ENCODE data around the gene KLHL25.

The KLHL25 gene

DNA sequence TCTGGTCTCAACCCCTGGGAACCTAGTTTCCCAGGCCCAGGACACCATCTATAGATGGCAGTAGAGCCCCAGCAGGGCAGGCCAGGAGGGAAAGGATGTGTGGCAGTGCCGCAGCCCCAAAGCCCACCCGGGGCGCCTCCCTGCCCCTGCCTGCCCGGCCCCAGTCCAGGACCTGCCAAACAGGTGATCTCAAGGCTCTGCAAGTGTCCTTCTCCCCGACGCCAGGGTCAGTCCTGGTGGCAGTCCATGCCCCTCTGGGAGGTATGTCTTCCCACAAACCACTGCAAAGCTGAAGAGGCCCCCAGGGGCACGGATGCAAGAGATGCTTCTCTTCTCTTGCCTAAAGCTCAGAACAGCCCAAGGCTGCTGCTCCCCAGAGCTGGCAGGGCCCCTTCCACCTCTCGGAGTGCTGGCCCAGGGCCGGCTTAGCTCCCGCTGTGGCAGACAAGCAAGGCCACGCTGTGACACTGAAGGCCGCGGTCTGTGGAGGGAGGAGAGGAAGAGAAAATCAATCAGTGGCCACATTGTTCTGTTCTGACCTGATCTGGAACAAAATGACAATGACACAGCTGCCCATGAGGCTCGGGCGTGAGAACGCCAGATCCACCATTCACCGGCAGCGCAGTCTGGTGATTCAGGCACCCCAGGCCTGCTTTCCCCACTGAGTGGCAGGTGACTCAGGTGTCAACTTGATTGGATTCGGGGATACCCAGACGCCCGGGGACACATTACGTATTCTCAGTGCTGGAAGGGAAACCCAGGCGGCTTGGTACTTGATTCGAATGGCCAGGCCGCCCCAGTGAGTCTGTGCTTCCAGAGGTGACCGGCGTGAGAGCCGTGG, 34.0 kb downstream of the KLHL25 start:
- Histone ChIP-seq H3K4me3 (ENCODE audit: low read length in 2 of 2) (no peak overlapping the region), H3K36me3 (ENCODE audit: control insufficient read depth in 2 of 2, insufficient read depth in 2 of 2, low read length in 2 of 2) (peaks cover 0 to 4% of the 10 kb centered on the region in 2 donors), H3K4me1 (ENCODE audit: control insufficient read depth in 2 of 2, insufficient read depth in 2 of 2, low read length in 2 of 2) (no peaks in the 10 kb centered on the region), H3K27ac (ENCODE audit: low read depth in 2 of 2, low read length in 2 of 2) (no peak overlapping the region), H3K9me3 (ENCODE audit: control insufficient read depth in 2 of 2, low read length in 2 of 2) (no peaks in the 10 kb centered on the region), H3K9ac (ENCODE audit: low read depth in 1 of 2, low read length in 2 of 2) (no peak overlapping the region), H3K27me3 (ENCODE audit: control insufficient read depth in 2 of 2, insufficient read depth in 2 of 2, low read length in 2 of 2) (no peaks in the 10 kb centered on the region)

DNA sequence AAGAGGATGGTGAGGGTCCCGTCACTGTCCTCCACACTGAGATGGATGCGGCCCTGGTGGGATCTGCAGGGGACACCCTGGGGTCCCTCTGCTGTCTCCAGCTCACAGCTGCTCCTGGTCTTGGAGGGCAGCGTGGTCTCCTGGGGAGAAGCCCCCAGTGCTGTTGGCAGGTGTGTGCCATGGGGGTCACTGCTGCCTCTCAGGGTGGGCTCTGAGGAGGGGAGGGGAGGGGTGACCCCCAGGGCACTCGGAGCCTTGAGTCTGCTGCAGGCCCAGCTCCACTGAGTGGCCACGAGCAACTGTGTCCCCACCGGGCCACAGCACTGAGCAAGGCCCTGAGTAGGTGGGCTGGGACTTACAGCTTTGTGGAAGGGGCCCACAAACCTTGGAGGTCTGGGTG, 34.7 kb downstream of the KLHL25 start:
- no peak overlapping the region for H3K4me3 ChIP-seq (ENCODE audit: low read length in 2 of 2)
- H3K27ac ChIP-seq (ENCODE audit: low read depth in 2 of 2, low read length in 2 of 2) = no peak overlapping the region
- H3K9me3 ChIP-seq (ENCODE audit: control insufficient read depth in 2 of 2, low read length in 2 of 2) = no peaks in the 10 kb centered on the region
- peaks cover 0 to 4% of the 10 kb centered on the region in 2 donors for H3K36me3 ChIP-seq (ENCODE audit: control insufficient read depth in 2 of 2, insufficient read depth in 2 of 2, low read length in 2 of 2)
- no peaks in the 10 kb centered on the region for H3K4me1 ChIP-seq (ENCODE audit: control insufficient read depth in 2 of 2, insufficient read depth in 2 of 2, low read length in 2 of 2)
- no peak overlapping the region for H3K9ac ChIP-seq (ENCODE audit: low read depth in 1 of 2, low read length in 2 of 2)
- H3K27me3 ChIP-seq (ENCODE audit: control insufficient read depth in 2 of 2, insufficient read depth in 2 of 2, low read length in 2 of 2) = no peaks in the 10 kb centered on the region

DNA sequence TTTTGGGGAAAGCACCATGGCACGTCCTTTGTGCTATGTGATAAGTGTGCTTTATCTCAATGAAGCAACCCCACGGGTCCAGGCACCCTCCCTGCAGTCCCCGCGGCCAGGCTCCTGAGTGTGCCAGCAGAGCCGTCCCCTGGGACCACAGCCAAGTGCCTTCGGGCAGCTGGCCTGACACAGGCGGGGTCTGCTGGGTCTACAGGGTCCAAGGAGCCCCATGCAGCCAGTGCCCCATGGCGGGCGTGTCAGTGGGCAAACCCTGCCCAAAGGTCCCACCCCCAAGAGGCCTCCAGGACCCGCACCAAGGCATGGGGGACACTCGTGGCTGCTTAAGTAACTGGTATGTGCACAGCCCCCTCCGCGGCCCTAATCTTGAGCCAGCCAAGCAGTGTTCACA, 35.3 kb downstream of the KLHL25 start:
- H3K9me3 ChIP-seq (ENCODE audit: control insufficient read depth in 2 of 2, low read length in 2 of 2) = no peaks in the 10 kb centered on the region
- no peak overlapping the region for H3K9ac ChIP-seq (ENCODE audit: low read depth in 1 of 2, low read length in 2 of 2)
- no peaks in the 10 kb centered on the region for H3K27me3 ChIP-seq (ENCODE audit: control insufficient read depth in 2 of 2, insufficient read depth in 2 of 2, low read length in 2 of 2)
- no peaks in the 10 kb centered on the region for H3K4me1 ChIP-seq (ENCODE audit: control insufficient read depth in 2 of 2, insufficient read depth in 2 of 2, low read length in 2 of 2)
- H3K27ac ChIP-seq (ENCODE audit: low read depth in 2 of 2, low read length in 2 of 2) = no peak overlapping the region
- H3K4me3 ChIP-seq (ENCODE audit: low read length in 2 of 2) = no peak overlapping the region
- H3K36me3 ChIP-seq (ENCODE audit: control insufficient read depth in 2 of 2, insufficient read depth in 2 of 2, low read length in 2 of 2) = peaks cover 0 to 4% of the 10 kb centered on the region in 2 donors

DNA sequence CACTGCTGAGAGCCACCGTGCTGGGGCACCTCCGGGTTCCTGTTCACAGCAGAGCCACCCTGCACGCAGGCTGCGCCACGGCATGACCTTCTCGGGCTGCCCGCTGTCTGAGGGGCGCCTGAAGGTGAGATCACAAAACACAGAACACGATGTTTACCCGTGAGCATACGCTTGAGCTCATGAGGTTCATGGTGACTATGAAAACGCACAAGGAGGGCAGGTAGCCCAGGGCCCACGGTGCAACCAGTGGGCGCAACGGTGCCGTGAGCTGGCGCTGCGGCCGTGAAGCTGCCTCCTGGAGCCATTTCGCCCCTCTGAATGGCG, 36.1 kb downstream of the KLHL25 start:
- H3K27ac ChIP-seq (ENCODE audit: low read depth in 2 of 2, low read length in 2 of 2) = no peak overlapping the region
- H3K9me3 ChIP-seq (ENCODE audit: control insufficient read depth in 2 of 2, low read length in 2 of 2) = no peaks in the 10 kb centered on the region
- H3K36me3 ChIP-seq (ENCODE audit: control insufficient read depth in 2 of 2, insufficient read depth in 2 of 2, low read length in 2 of 2) = peaks cover 0 to 4% of the 10 kb centered on the region in 2 donors
- H3K9ac ChIP-seq (ENCODE audit: low read depth in 1 of 2, low read length in 2 of 2) = no peak overlapping the region
- no peaks in the 10 kb centered on the region for H3K4me1 ChIP-seq (ENCODE audit: control insufficient read depth in 2 of 2, insufficient read depth in 2 of 2, low read length in 2 of 2)
- no peaks in the 10 kb centered on the region for H3K27me3 ChIP-seq (ENCODE audit: control insufficient read depth in 2 of 2, insufficient read depth in 2 of 2, low read length in 2 of 2)
- no peak overlapping the region for H3K4me3 ChIP-seq (ENCODE audit: low read length in 2 of 2)

DNA sequence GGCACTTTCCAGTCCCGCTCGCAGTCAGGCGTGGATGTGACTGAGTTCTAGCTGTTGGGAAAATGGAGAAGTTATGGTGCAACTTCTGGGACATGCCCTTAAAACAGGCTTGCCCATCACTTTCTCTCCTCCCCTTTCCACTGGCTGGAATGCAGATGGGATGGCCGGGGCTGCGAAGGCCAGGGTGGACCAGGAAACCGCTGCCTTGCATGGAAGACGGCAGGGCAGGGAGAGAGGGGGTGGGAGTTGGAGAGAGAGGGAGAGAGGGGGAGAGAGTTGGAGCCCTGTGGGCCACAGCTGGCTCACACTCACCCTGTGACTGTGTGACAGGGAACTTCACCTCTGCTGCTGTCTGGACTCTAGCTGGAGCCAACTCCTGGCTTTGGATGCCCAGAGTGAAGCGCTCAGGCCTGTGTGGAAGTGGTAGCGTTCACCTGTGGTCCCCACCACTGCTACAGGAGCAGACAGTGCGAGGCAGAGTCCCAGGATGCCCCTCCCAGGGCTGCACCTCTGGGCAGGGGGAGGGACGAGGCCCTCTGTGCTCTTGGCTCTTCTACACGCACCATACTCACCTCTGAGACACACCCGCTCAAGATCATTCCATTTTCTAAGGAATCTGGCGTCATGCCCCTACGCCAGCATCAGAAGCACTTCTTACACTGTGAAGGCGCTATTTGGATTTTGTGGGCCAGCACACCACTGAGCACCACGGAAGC, 36.6 kb downstream of the KLHL25 start:
- Histone ChIP-seq H3K27ac (ENCODE audit: low read depth in 2 of 2, low read length in 2 of 2) (no peak overlapping the region), H3K9me3 (ENCODE audit: control insufficient read depth in 2 of 2, low read length in 2 of 2) (no peaks in the 10 kb centered on the region), H3K36me3 (ENCODE audit: control insufficient read depth in 2 of 2, insufficient read depth in 2 of 2, low read length in 2 of 2) (peaks cover 0 to 4% of the 10 kb centered on the region in 2 donors), H3K4me3 (ENCODE audit: low read length in 2 of 2) (no peak overlapping the region), H3K27me3 (ENCODE audit: control insufficient read depth in 2 of 2, insufficient read depth in 2 of 2, low read length in 2 of 2) (no peaks in the 10 kb centered on the region), H3K9ac (ENCODE audit: low read depth in 1 of 2, low read length in 2 of 2) (no peak overlapping the region), H3K4me1 (ENCODE audit: control insufficient read depth in 2 of 2, insufficient read depth in 2 of 2, low read length in 2 of 2) (no peaks in the 10 kb centered on the region)

DNA sequence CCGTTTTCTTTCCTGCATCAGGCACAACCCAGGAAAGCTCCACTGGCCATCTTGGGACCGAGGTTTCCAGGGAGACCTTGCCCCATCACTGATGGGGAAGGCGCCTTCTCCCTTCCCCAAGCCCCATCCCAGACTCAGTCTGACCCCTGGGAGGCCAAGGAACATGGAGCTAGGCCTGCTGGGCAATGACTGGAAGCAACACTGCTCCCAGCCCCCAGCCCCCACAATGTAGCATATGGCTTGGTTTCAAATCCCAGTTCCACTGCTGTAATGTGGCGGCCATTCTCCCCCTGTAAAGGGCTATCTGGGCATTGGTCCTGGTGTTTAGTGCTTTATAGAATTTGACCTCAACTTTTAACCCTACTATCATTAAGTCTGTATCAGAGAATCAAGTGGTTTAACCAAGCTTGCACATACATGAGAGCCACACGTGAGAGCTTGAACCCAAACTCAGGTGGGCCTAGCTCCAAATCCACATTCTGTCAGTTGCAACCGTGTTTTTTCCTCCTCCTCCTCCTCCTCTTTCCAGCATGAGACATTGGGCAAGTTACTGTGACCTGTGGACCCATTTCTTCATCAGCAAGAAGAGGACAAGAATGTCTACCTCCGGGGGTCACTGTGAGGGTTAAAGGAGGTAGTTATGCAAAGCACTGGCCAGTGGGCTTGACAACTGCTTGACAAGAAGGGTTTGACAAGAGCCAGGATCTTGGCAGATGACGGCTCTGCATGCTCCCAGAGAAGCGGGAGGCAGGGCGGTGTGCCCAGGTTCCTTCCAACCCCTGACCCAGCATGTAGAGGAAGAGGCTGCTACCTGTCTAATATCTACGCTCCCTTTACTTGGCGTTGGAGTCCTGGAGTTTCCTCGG, 37.4 kb downstream of the KLHL25 start:
- no peak overlapping the region for H3K27ac ChIP-seq (ENCODE audit: low read depth in 2 of 2, low read length in 2 of 2)
- no peaks in the 10 kb centered on the region for H3K27me3 ChIP-seq (ENCODE audit: control insufficient read depth in 2 of 2, insufficient read depth in 2 of 2, low read length in 2 of 2)
- H3K9ac ChIP-seq (ENCODE audit: low read depth in 1 of 2, low read length in 2 of 2) = no peak overlapping the region
- peaks cover 0 to 4% of the 10 kb centered on the region in 2 donors for H3K36me3 ChIP-seq (ENCODE audit: control insufficient read depth in 2 of 2, insufficient read depth in 2 of 2, low read length in 2 of 2)
- H3K4me3 ChIP-seq (ENCODE audit: low read length in 2 of 2) = no peak overlapping the region
- H3K9me3 ChIP-seq (ENCODE audit: control insufficient read depth in 2 of 2, low read length in 2 of 2) = no peaks in the 10 kb centered on the region
- no peaks in the 10 kb centered on the region for H3K4me1 ChIP-seq (ENCODE audit: control insufficient read depth in 2 of 2, insufficient read depth in 2 of 2, low read length in 2 of 2)

DNA sequence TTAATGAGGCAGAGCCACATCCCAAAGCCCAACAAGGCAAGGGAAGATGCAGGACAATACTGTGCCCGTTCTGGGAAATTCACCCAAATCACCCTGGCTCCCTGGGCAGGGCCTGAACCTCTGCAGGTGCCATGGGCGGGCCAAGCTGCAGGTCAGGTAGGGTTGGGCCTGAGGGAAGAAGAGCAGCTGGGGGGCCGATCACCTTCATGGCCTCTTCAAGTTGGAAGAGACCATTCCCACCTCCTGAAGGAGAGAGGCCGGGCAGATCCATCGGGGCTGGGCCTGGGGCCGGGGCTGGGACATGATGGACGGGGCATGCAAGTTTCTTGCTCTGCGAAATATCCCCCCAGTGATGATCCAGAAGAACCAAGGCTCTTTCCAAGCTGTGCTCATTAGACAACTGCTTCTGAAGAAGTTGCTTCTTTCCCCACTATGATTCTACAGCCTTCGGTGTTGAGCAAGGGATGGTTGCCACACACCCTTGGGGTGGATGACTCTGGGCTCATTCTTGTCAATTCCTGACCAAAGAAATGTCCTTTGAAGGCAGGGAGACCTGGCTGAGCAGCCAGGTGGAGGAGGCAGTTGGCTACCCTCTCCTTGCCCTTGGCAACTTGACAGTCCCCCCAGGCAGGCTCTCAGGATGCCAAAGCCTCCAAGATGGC, 38.2 kb downstream of the KLHL25 start:
- Histone ChIP-seq H3K4me3 (ENCODE audit: low read length in 2 of 2) (no peak overlapping the region), H3K4me1 (ENCODE audit: control insufficient read depth in 2 of 2, insufficient read depth in 2 of 2, low read length in 2 of 2) (no peaks in the 10 kb centered on the region), H3K9me3 (ENCODE audit: control insufficient read depth in 2 of 2, low read length in 2 of 2) (no peaks in the 10 kb centered on the region), H3K36me3 (ENCODE audit: control insufficient read depth in 2 of 2, insufficient read depth in 2 of 2, low read length in 2 of 2) (peaks cover 0 to 4% of the 10 kb centered on the region in 2 donors), H3K9ac (ENCODE audit: low read depth in 1 of 2, low read length in 2 of 2) (no peak overlapping the region), H3K27me3 (ENCODE audit: control insufficient read depth in 2 of 2, insufficient read depth in 2 of 2, low read length in 2 of 2) (no peaks in the 10 kb centered on the region), H3K27ac (ENCODE audit: low read depth in 2 of 2, low read length in 2 of 2) (no peak overlapping the region)

DNA sequence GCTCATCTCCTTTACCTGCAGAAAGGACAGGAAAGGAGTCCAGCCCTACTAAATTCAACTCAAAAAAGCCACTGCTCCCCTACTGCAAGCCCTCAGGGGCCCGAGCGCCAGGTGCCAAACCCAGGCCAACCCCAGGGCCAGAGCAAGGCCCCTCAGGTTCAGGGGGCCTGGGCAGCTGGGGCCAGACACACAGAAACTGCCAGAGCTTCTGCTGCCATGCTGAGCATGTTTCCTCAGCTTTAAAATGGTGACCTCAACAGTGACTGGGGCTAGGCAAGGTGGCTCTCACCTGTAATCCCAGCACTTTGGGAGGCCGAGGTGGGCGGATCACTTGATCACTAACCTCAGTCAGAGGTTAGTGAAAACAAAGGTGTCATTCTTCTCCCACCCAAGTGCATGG, 38.8 kb downstream of the KLHL25 start:
- H3K4me3 ChIP-seq (ENCODE audit: low read length in 2 of 2) = no peak overlapping the region
- no peak overlapping the region for H3K9ac ChIP-seq (ENCODE audit: low read depth in 1 of 2, low read length in 2 of 2)
- peaks cover 0 to 4% of the 10 kb centered on the region in 2 donors for H3K36me3 ChIP-seq (ENCODE audit: control insufficient read depth in 2 of 2, insufficient read depth in 2 of 2, low read length in 2 of 2)
- no peaks in the 10 kb centered on the region for H3K9me3 ChIP-seq (ENCODE audit: control insufficient read depth in 2 of 2, low read length in 2 of 2)
- H3K27ac ChIP-seq (ENCODE audit: low read depth in 2 of 2, low read length in 2 of 2) = no peak overlapping the region
- peaks cover 0 to 3% of the 10 kb centered on the region in 2 donors for H3K4me1 ChIP-seq (ENCODE audit: control insufficient read depth in 2 of 2, insufficient read depth in 2 of 2, low read length in 2 of 2)
- no peaks in the 10 kb centered on the region for H3K27me3 ChIP-seq (ENCODE audit: control insufficient read depth in 2 of 2, insufficient read depth in 2 of 2, low read length in 2 of 2)

DNA sequence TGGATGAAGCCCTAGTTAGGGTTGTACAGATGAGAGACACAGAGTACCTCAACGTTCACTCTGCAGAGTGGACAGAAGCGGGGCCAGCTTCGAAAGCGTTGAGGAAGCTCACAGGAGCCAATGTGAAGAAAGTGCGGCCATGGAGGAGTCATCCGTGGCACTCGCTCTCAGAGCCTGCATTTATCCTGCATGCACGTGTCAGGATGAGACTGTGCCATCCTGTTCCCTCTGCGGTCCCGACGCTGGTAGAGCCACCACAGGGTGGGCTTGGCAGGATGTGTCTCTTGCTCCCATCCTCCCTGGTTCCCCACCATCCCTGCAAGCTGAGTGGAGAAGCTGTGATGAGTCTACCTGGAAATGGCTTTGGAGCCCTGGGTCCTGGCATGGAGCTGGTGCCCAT, 39.3 kb downstream of the KLHL25 start:
- Histone ChIP-seq H3K27me3 (ENCODE audit: control insufficient read depth in 2 of 2, insufficient read depth in 2 of 2, low read length in 2 of 2) (no peaks in the 10 kb centered on the region), H3K4me1 (ENCODE audit: control insufficient read depth in 2 of 2, insufficient read depth in 2 of 2, low read length in 2 of 2) (peaks cover 0 to 5% of the 10 kb centered on the region in 2 donors), H3K9me3 (ENCODE audit: control insufficient read depth in 2 of 2, low read length in 2 of 2) (no peaks in the 10 kb centered on the region), H3K9ac (ENCODE audit: low read depth in 1 of 2, low read length in 2 of 2) (no peak overlapping the region), H3K36me3 (ENCODE audit: control insufficient read depth in 2 of 2, insufficient read depth in 2 of 2, low read length in 2 of 2) (peaks cover 0 to 4% of the 10 kb centered on the region in 2 donors), H3K27ac (ENCODE audit: low read depth in 2 of 2, low read length in 2 of 2) (no peak overlapping the region), H3K4me3 (ENCODE audit: low read length in 2 of 2) (no peak overlapping the region)
